Pulmonary artery endothelial cell (primary cell): ENCODE results near the gene PLA2G4D. TPM values are rescaled to one million over a fixed set of nuclear protein-coding genes. Genes with fewer than 3 reads are reported as not detected.

Experiments
- DNase-seq: peaks from one replicate; pipeline ENCODE4 v3.0.0-alpha.2; 2011; ENCODE audit warnings: low read depth, low spot score
- total RNA-seq: library from RNA; depleted of rRNA; stranded (reverse); fragments of >200 nt; gene quantifications from 2 replicates; pipeline ENCODE4 v1.2.3, GENCODE V29; 2014

PLA2G4D gene
- total RNA-seq, 1 donor from 2014 or later, result not detected

- DNase-seq, result peak; percentile 60
These were observed 37.2 kb downstream of the PLA2G4D start for GRCh38 chr15:42056934-42057798.

GRCh38 chr15:42053914-42054313 lies 40.4 kb downstream of the PLA2G4D start:
- no peak for DNase-seq

- DNase-seq, result no peak
These were observed 41.4 kb downstream of the PLA2G4D start for GRCh38 chr15:42053010-42053409.

GRCh38 chr15:42050484-42051255 lies 43.7 kb downstream of the PLA2G4D start:
- DNase-seq, result no peak

- DNase-seq, result no peak
These were observed 45.6 kb downstream of the PLA2G4D start for GRCh38 chr15:42048821-42049200.

GRCh38 chr15:42048080-42048820 lies 46.1 kb downstream of the PLA2G4D start:
- no peak for DNase-seq

GRCh38 chr15:42046597-42046996 lies 47.8 kb downstream of the PLA2G4D start:
- DNase-seq, result no peak

GRCh38 chr15:42045211-42045615 lies 49.1 kb downstream of the PLA2G4D start:
- no peak for DNase-seq

GRCh38 chr15:42042602-42043400 lies 51.6 kb downstream of the PLA2G4D start:
- no peak for DNase-seq

- DNase-seq, result no peak
These were observed 56.0 kb downstream of the PLA2G4D start for GRCh38 chr15:42038401-42038800.

- DNase-seq, result no peak
These were observed 56.7 kb downstream of the PLA2G4D start for GRCh38 chr15:42037656-42038055.

- no peak for DNase-seq
These were observed 57.4 kb downstream of the PLA2G4D start for GRCh38 chr15:42036966-42037365.

GRCh38 chr15:42036112-42036905 lies 58.1 kb downstream of the PLA2G4D start:
- no peak for DNase-seq

- DNase-seq, result no peak
These were observed 59.0 kb downstream of the PLA2G4D start for GRCh38 chr15:42035435-42035761.

GRCh38 chr15:42034628-42035434 lies 59.5 kb downstream of the PLA2G4D start:
- DNase-seq, result no peak

- DNase-seq, result no peak
These were observed 61.0 kb downstream of the PLA2G4D start for GRCh38 chr15:42033214-42033873.

- no peak for DNase-seq
These were observed 61.8 kb downstream of the PLA2G4D start for GRCh38 chr15:42032376-42033213.
